Esophagus squamous epithelium (tissue), 5 donors: Measurements from ENCODE around the gene CCBE1. TPM values are rescaled to one million over a fixed set of nuclear protein-coding genes. Genes with fewer than 3 reads are reported as not detected.
A peak's percentile ranks its signal among the peaks of the same experiment; 100 is the strongest.

Source experiments
- DNase-seq: peaks from one replicate; lab custom pipeline; 2025; lab: John Stamatoyannopoulos, UW
- H3K27ac ChIP-seq, 4 donors: fragments of 200-600 bp; sonication (generic); one replicate each; pipeline ENCODE4 v1.5.1; 2016 to 2019; ENCODE audit warnings: mild to moderate bottlenecking in 1 of 4
- H3K27me3 ChIP-seq, 4 donors: fragments of 200-600 bp; sonication (generic); 1 replicate in 3 of 4; 2 replicates in 1 of 4; pipeline versions ENCODE4 v1.5.1 to v1.6.0; 2017 to 2021; ENCODE audit warnings: antibody characterized with exemption in 1 of 4
- H3K36me3 ChIP-seq, 3 donors: fragments of 200-600 bp; sonication (generic); one replicate each; pipeline ENCODE4 v1.5.1; 2016 to 2019
- H3K4me1 ChIP-seq, 3 donors: fragments of 200-600 bp; sonication (generic); one replicate each; pipeline ENCODE4 v1.5.1; 2017 to 2019
- H3K4me3 ChIP-seq, 4 donors: fragments of 200-600 bp; sonication (generic); 1 replicate in 3 of 4; 2 replicates in 1 of 4; pipeline ENCODE4 v1.5.1; 2016 to 2019; ENCODE audit warnings: mild to moderate bottlenecking in 2 of 4, moderate library complexity in 1 of 4
- H3K9me3 ChIP-seq, 3 donors: fragments of 200-600 bp; sonication (generic); one replicate each; pipeline ENCODE4 v1.5.1; 2016 to 2019
- POLR2A ChIP-seq, 4 donors: fragments of 450-650 bp; IDR thresholded peaks; one replicate each; pipeline ENCODE4 v1.6.1; 2017; ENCODE audit warnings: antibody characterized with exemption in 4 of 4, mild to moderate bottlenecking in 4 of 4, moderate library complexity in 3 of 4
- WGBS, 2 donors: methylation state at CpG; one replicate each; pipeline ENCODE4 v1.1.5; 2018; 5-methylcytosine and 5-hydroxymethylcytosine counted together
- intact Hi-C: fragments of 100-400 bp; cut with DNase I; formaldehyde crosslinking; loops from one replicate; pipeline ENCODE4 v1.15.0; 2022
- total RNA-seq, 4 donors: library from RNA; depleted of rRNA; stranded (reverse); fragments of >200 nt; gene quantifications; one replicate each; pipeline ENCODE4 v1.1.0, GENCODE V29; 2016
- TF ChIP-seq, protein P1 (sequence below), 6 experiments: fragments of 450-650 bp in 4 of 6; fragments of 200-600 bp in 2 of 6; sonication (generic) in 2 of 6; IDR thresholded peaks; one replicate each; pipeline ENCODE4 v1.5.1; 2016 to 2019; ENCODE audit warnings: antibody characterized with exemption in 6 of 6, mild to moderate bottlenecking in 4 of 6, moderate library complexity in 4 of 6
- donor health status: DM: yes; HTN: yes; CAD: no.

CCBE1 gene
- total RNA-seq, result 1 to 10 TPM in 2 of 4 donors, under 1 TPM in 2; 0.34 to 4.6 (median 1.3) TPM

DNA sequence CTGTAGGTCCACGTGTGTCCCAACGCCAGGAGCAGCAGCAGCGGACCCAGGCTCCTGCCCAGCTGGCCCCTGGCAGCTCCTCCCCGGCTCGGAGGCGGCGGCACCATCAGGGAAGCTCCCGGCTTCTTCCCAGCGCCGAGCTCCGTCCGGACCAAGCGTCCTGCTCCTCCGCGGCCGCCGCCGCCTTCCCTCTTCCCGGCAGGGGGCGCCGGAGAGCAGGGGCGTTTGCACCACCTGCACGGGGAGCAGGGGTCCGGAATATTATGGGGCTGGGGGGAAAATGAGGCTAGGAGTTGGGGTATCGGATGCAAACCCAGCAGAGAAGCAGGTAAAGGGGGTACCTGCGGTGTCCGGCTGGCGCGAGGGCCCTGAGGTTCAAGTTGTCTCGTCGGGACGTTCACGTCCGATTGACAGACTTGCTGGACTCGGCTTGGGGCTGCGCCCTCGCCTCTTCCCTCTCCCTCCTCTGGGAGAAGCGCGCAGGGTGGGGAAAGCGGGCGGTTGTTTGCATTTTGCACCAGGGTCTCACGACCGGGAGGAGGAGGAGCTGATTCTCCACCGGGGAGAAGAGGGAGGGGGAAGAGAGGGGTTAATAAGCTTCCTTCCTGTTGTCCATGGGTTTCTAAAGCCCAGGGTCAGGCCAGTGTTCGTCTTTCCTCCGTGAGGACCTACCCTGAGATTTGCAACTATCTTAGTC, at the start of gene CCBE1:
CCBE1 (minus strand) TSS at position 188 of the 697 bp plus-strand sequence.
- H3K36me3 ChIP-seq, result no peaks in the 10 kb centered on the region
- TF ChIP-seq POLR2A (IDR thresholded peaks at IDR 0.05), result no peak
- TF ChIP-seq, protein P1, sequence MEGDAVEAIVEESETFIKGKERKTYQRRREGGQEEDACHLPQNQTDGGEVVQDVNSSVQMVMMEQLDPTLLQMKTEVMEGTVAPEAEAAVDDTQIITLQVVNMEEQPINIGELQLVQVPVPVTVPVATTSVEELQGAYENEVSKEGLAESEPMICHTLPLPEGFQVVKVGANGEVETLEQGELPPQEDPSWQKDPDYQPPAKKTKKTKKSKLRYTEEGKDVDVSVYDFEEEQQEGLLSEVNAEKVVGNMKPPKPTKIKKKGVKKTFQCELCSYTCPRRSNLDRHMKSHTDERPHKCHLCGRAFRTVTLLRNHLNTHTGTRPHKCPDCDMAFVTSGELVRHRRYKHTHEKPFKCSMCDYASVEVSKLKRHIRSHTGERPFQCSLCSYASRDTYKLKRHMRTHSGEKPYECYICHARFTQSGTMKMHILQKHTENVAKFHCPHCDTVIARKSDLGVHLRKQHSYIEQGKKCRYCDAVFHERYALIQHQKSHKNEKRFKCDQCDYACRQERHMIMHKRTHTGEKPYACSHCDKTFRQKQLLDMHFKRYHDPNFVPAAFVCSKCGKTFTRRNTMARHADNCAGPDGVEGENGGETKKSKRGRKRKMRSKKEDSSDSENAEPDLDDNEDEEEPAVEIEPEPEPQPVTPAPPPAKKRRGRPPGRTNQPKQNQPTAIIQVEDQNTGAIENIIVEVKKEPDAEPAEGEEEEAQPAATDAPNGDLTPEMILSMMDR (IDR thresholded peaks at IDR 0.05), result peak; percentile 37 to 90 (median 76)
- H3K9me3 ChIP-seq, result no peaks in the 10 kb centered on the region
- DNase-seq, result no peak
- peak within 1 kb of the TSS; percentile 37 to 70 (median 49) for H3K4me3 ChIP-seq
- peak within 1 kb of the TSS in 3 of 4 donors; percentile 9 to 60 (median 30) for H3K27ac ChIP-seq
- H3K27me3 ChIP-seq, result peaks cover 0 to 56% (median 0%) of the 10 kb centered on the region in 4 donors
- intact Hi-C loops, result loop anchor here (10.0 kb wide), 2 partner anchors 117 to 233 kb away; no protein-coding TSS in a partner anchor
- H3K4me1 ChIP-seq, result peaks cover 0 to 51% (median 17%) of the 10 kb centered on the region in 3 donors
- 1 to 2% methylated on average over 7 to 20 of the region's 46 CpGs for WGBS, 2 donors

DNA sequence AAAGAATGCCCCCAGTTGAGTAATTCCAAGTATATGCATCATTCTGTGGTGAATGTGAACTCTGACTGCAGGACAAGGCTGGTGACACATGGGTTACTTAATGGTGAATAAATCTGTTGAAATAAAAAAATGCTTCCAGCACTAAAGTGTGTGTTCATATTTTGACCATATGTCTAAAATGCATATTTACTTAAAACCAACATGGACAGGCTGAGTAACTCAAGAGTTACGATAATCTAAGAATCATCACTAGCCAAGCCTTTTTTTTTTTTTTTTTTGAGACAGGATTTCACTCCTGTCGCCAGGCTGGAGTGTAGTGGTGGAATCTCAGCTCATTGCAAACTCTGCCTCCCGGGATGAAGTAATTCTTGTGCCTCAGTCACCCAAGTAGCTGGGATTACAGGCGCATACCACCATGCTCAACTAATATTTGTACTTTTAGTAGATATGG, 47.1 kb upstream of the CCBE1 start:
- no peaks in the 10 kb centered on the region for H3K4me1 ChIP-seq
- H3K27me3 ChIP-seq, result no peaks in the 10 kb centered on the region
- DNase-seq, result no peak
- no peaks in the 10 kb centered on the region for H3K36me3 ChIP-seq
- H3K27ac ChIP-seq, result no peak overlapping the region
- peaks cover 0 to under 1% (median 0%) of the 10 kb centered on the region in 3 donors for H3K9me3 ChIP-seq
- H3K4me3 ChIP-seq, result no peak overlapping the region
- intact Hi-C loops, result no loop called here
- 63 to 79% methylated on average over 4 of the region's 4 CpGs for WGBS, 2 donors
- TF ChIP-seq, protein P1 (IDR thresholded peaks at IDR 0.05), result no peak
- TF ChIP-seq POLR2A (IDR thresholded peaks at IDR 0.05), result no peak

DNA sequence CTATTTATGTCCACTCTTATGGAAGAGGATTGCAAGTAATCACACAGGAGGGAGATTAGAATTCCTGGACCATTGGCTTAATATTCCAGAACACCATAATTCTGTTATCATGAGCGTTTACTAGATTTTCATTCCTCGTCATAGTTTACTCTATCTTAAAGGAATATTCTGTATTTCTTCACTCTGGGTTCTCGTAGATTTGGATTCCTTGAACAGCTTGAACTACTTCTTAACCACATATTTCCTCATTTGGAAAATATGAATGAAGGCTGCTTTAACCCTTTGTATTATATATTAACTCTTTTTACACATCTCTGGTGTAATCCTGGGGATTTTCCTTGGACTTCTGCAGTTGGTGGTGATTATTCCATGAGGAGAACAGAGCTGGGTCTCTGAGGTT, 46.3 kb upstream of the CCBE1 start:
- Histone ChIP-seq H3K27me3 (no peaks in the 10 kb centered on the region), H3K36me3 (no peaks in the 10 kb centered on the region), H3K4me3 (no peak overlapping the region), H3K4me1 (no peaks in the 10 kb centered on the region), H3K9me3 (peaks cover 0 to 6% (median 0%) of the 10 kb centered on the region in 3 donors), H3K27ac (no peak overlapping the region)
- 66 to 82% methylated on average over 3 of the region's 3 CpGs for WGBS, 2 donors
- intact Hi-C loops, result no loop called here
- no peak for DNase-seq
- TF ChIP-seq, protein P1 (IDR thresholded peaks at IDR 0.05), result no peak

DNA sequence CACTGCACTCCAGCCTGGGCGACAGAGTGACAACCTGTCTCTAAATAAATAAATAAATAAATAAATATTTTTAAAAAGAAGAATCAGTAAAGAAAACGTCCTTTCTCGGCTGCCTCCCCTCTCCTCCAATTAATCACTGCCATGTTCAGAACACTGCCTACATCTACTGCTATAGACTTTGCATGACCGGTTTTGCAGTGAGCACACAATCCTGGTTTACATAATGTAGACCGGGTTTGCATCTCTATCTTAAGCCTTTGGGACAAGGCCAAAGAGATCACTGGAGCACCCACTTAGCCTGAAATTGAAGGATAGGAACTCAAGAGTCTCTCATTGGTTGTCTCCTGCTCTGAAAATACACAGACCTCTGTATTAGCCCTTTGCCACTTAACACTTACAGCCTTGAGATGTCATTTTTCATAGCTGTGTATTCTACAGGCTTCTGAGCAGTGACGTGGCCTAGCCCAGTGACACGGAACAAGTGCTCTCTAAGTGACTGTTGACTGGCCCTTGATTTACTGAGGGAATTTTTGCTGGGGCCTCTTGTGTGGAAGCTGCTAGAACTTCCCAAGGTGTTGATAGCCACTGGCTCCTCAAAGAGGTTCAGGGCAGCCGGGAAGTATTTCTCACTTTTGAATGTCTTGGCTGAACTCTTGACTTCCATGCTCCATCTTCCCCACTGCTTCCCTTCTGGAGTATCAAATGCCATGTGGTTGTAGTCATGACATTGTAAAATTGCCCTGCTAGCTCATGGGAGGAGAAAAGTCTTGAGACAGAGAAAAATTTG, 45.3 kb upstream of the CCBE1 start:
- no peak for DNase-seq
- WGBS, 2 donors, result 58 to 63% methylated on average over 8 of the region's 8 CpGs
- no peak for TF ChIP-seq POLR2A (IDR thresholded peaks at IDR 0.05)
- TF ChIP-seq, protein P1 (IDR thresholded peaks at IDR 0.05), result no peak
- Histone ChIP-seq H3K4me3 (no peak overlapping the region), H3K36me3 (no peaks in the 10 kb centered on the region), H3K9me3 (peaks cover 0 to 6% (median 0%) of the 10 kb centered on the region in 3 donors), H3K27ac (no peak overlapping the region), H3K4me1 (no peaks in the 10 kb centered on the region), H3K27me3 (no peaks in the 10 kb centered on the region)
- intact Hi-C loops, result no loop called here

DNA sequence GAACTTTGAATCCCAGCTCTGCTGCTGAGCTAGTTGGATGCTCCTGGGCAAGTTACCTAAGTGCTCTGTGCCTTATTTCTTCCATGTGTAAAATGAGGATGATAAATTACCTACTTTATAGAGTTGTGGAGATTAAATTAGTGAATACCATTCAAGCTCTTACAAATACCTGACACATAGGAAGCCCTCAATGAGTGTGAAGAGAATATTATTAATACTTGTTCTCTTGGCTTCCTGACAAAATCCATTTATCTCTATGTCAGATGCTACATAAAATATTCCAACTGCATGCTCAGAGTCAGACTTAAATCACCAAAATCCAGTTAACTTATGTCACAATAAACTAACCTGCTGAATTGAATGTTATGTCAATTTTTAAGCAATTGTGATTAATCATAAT, 42.9 kb upstream of the CCBE1 start:
- Histone ChIP-seq H3K27me3 (no peaks in the 10 kb centered on the region), H3K4me1 (no peaks in the 10 kb centered on the region), H3K36me3 (no peaks in the 10 kb centered on the region), H3K4me3 (no peak overlapping the region), H3K9me3 (peaks cover 0 to 6% (median 0%) of the 10 kb centered on the region in 3 donors), H3K27ac (no peak overlapping the region)
- no peak for DNase-seq
- intact Hi-C loops, result no loop called here
- no peak for TF ChIP-seq POLR2A (IDR thresholded peaks at IDR 0.05)
- TF ChIP-seq, protein P1 (IDR thresholded peaks at IDR 0.05), result no peak
